DOHH2 (cell line): Measurements from ENCODE around the gene CCL23.

Experiments used
- EZH2phosphoT487 ChIP-seq: fragments of 200-600 bp; sonication (generic); IDR thresholded peaks from 2 replicates; pipeline ENCODE4 v1.6.1; 2017; ENCODE audit warnings: borderline replicate concordance, mild to moderate bottlenecking, antibody characterized with exemption, low read length, moderate library complexity, mixed read lengths
- TF ChIP-seq, protein P1 (sequence below): fragments of 200-600 bp; sonication (generic); IDR thresholded peaks from one replicate; pipeline ENCODE4 v1.5.1; 2014; ENCODE audit warnings: antibody characterized with exemption, mild to moderate bottlenecking, low read depth, low read length; ENCODE audit not compliant: poor library complexity, severe bottlenecking

DNA sequence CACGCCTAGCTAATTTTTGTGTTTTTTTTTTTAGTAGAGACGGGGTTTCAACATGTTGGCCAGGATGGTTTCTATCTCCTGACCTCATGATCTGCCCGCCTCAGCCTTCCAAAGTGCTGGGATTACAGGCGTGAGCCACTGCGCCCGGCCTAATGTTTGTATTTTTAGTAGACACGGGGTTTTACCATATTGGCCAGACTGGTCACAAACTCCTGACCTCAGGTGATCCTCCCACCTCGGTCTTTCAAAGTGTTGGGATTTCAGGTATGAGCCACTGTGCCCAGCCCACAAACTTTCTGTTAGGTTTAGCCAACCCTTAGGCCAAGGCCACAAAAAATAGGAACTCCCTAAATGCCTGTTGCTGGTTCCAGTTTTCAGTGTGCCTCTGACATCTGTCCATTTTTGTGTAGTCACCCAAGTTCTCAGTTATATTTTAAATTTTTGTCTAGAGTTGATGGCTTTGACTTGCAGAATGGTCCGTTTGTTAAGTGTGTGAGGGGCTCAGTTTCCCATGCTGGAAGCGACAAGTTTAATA lies 49.2 kb downstream of the CCL23 start:
- TF ChIP-seq, protein P1, sequence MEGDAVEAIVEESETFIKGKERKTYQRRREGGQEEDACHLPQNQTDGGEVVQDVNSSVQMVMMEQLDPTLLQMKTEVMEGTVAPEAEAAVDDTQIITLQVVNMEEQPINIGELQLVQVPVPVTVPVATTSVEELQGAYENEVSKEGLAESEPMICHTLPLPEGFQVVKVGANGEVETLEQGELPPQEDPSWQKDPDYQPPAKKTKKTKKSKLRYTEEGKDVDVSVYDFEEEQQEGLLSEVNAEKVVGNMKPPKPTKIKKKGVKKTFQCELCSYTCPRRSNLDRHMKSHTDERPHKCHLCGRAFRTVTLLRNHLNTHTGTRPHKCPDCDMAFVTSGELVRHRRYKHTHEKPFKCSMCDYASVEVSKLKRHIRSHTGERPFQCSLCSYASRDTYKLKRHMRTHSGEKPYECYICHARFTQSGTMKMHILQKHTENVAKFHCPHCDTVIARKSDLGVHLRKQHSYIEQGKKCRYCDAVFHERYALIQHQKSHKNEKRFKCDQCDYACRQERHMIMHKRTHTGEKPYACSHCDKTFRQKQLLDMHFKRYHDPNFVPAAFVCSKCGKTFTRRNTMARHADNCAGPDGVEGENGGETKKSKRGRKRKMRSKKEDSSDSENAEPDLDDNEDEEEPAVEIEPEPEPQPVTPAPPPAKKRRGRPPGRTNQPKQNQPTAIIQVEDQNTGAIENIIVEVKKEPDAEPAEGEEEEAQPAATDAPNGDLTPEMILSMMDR, result no peak
- TF ChIP-seq EZH2phosphoT487, result no peak
